GM21529 (cell line): ENCODE measurements around the gene COG2.
"Not testable (repeated sequence)": the region's sequence is repeated elsewhere in the genome, so short reads cannot be mapped to it uniquely, and the experiment has no call there.

Experiments
- ATAC-seq: cut with Tn5 transposase; IDR thresholded peaks from one replicate; pipeline ENCODE4 v1.9.1; 2021; ENCODE audit not compliant: unreplicated experiment

The COG2 gene

DNA sequence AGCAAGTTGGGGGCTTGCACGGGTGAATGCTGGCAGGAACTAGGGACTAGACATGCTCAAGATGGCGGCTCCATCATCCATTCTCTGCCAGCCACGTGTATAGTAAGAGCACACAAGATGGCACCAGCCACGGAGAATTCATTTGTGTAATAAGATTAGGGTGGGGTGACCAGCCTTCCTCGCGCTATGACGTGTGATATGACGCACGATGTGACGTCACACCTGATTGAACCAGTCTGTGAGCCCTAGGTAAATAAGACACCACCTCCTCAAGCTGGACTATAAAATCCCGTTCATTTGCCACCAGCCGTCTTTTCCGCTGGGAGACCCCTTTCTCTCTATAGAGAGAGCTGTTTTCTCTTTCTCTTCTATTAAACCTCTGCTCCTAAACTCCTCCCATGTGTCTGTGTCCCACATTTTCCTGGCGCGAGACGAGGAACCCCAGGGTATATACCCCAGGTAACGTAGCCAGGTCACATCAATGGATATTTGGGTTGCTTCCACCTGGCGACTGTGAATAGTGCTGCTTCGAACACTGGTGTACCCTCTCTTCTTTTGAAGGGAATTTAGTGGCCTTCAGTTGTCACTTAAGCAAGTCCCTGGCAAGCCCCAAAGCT lies 18.1 kb upstream of the COG2 start:
- no peak for ATAC-seq

- ATAC-seq = no peak
Measured at GRCh38 chr1:230626232-230626631, 16.0 kb upstream of the COG2 start.

- no peak for ATAC-seq
Measured at GRCh38 chr1:230627767-230628166, 14.5 kb upstream of the COG2 start.

GRCh38 chr1:230629511-230629910 lies 12.8 kb upstream of the COG2 start:
- no peak for ATAC-seq

DNA sequence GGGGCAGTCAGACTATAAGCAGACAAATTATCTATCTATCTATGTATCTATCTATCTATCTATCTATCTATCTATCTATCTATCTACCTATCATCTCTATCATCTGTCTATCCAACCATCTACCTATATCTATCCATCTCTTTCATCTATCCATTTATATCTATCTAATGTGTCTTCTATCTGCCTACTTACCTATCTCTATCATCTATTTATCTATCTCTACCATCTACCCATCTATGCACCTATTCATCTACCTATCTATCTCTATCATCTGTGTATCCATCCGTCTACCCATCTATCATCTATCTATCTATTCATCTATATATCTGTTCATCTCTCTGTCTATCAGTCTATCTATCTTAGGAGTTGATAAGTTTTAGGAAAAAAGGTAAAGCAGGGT lies 10.8 kb upstream of the COG2 start:
- no peak for ATAC-seq

DNA sequence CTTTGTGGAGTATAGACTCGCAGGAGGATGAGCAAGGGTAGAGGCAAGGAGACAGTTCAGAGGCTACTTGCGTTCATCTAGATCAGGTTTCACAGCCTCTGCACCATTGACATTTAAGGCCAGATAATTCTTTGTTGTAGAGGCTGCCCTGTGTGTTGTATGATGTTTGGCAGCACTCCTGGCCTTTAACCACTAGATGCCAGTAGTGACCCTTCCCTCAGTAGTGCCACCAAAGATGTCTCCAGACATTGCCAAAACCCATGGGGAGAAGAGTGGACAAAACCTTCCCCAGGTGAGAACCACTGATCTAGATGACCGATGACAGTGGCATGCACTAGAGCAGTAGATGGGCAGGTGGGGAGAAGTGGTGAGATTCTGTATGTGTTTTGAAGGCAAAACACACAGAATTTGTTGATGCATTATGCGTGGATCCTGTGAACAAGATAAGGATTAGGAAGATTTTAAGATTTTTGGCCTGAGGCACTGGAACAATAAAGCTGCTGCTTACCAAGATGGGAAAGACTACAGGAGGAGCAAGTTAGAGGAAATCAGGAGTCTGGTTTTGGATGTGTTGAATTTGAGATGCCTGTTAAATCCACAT lies 9.9 kb upstream of the COG2 start:
- no peak for ATAC-seq

DNA sequence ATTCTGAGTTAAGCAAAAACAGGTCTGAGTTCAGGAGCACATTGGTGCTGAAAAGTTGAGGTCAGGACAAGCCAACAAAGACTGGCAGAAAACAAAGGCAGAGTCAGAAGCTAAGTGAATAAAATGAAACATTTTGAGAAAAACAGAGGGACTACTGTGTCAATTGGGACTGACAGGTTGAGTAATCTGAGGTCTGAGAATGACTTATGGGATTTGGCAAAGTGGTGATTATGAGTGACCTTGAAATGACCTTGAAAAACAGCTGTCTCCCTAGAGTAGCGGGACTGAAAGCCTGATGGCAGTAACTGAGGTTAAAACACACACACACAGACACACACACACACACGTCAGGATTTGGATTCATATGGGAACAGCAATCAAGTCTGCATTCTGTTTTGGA lies 8.8 kb upstream of the COG2 start:
- no peak for ATAC-seq

DNA sequence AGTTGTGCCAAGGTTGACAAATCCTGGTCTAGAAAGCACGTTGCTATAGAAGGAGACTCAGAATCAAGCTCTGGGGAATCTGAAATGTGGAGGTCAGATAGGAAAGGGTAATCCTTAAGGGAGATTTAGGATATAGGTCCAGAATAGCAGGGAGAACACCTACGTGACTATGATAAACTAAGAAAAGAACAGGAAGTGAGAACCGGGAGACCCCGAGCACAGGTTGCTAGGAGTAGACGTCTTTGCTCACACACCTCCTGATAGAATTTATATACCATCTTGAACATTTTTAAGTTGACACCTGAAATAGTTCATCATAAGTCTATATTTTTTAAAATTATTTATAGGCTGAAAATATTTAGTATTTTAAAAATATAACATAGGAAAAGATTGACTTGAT lies 7.9 kb upstream of the COG2 start:
- no peak for ATAC-seq

GRCh38 chr1:230636575-230637148 lies 5.6 kb upstream of the COG2 start:
- ATAC-seq = no peak

GRCh38 chr1:230639714-230640209 lies 2.5 kb upstream of the COG2 start:
- ATAC-seq = no peak

DNA sequence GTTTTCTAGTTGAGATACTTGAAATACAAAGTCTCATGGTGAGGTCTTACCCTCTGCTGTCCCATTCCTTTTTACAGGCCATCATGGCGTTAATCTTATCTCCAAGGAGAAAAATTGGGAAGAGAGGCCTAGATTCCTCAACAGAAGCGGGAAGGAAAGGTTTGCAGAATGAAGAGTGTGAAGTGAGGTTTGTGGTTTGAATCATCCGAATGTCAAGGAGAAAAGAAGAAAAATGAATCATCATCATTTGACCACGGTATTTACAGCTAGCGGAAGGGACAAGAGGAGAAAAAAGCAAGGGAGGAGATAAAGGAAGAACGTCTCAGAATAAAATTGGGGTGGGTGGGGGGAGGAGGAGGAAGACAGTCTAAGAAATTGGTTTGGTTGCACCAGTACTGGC lies 935 bp upstream of the COG2 start:
- no peak for ATAC-seq

GRCh38 chr1:230641900-230642262 lies 400 bp upstream of the COG2 start:
- peak; percentile 8 for ATAC-seq

GRCh38 chr1:230643908-230644307 lies 1.6 kb downstream of the COG2 start:
- ATAC-seq = no peak

DNA sequence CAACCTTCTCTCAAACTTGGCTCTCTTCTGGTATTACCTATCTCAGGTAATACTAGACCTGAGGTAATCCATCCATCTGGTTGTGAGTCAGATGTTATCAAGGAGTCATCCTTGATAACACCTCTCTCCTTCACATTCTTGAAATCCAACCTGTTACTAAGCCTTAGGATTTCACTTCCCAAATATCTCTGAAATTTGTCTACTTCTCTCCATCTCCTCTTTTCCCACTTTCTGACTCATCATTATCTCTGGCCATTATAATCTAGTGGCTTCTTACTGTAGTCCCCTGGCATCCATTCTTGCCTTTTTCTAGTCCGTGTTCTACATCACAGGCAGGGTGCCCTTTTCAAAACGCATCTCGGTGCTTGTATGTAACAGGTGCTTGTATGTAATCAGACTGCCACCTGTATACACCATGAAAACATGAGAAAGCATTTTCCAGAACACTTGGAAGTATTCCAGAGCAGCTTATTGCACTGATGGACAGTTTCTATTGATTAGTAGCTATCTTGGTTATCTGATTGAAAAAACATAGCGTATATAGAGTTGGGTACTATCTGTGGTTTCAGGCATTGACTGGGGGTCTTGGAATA lies 4.5 kb downstream of the COG2 start:
- ATAC-seq = no peak

GRCh38 chr1:230647321-230647720 lies 5.0 kb downstream of the COG2 start:
- ATAC-seq = no peak

DNA sequence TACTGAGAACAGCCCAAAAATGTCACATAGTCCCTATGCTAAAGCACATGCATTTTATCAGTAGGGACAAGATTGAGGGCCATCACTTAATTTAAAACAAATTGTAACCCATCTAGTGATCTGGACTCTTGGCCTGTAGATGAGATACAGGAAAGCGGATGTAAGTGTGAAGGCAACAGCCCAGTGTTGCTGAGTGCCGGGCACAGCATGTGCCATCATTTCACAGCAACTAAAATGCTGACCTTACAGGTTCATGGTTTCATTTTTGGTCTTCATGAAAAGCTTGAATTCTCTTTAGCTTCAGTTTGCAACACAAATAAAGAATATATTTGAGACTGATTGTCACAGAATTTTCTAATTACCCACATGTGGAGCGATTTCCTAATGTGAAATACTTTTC lies 5.8 kb downstream of the COG2 start:
- no peak for ATAC-seq

DNA sequence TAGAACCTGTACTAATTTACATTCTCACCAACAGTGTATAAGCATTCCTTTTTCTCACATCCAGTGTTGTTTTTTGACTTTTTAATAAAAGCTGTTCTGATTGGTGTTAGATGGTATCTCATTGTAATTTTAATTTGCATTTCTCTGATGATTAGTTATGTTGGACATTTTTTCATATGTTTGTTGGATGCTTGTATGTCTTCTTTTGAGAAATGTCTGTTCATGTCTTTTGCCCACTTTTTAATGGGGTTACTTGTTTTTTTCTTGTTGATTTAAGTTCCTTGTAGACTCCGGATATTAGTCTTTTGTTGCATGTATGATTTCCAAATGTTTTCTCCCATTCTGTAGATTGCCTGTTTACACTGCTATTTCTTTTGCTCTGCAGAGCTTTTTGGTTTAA lies 8.0 kb downstream of the COG2 start:
- no peak for ATAC-seq

- ATAC-seq = no peak
Measured at GRCh38 chr1:230651235-230651634, 9.0 kb downstream of the COG2 start.

DNA sequence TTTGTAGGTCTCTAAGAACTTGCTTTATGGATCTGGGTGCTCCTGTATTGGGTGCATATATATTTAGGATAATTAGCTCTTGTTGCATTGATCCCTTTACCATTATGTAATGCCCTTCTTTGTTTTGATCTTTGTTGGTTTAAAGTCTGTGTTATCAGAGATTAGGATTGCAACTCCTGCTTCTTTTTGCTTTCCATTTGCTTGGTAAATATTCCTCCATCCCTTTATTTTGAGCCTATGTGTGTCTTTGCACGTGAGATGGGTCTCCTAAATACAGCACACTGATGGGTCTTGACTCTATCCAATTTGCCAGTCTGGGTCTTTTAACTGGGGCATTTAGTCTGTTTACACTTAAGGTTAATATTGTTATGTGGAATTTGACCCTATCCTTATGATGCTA lies 14.4 kb downstream of the COG2 start:
- not testable (repeated sequence) for ATAC-seq

DNA sequence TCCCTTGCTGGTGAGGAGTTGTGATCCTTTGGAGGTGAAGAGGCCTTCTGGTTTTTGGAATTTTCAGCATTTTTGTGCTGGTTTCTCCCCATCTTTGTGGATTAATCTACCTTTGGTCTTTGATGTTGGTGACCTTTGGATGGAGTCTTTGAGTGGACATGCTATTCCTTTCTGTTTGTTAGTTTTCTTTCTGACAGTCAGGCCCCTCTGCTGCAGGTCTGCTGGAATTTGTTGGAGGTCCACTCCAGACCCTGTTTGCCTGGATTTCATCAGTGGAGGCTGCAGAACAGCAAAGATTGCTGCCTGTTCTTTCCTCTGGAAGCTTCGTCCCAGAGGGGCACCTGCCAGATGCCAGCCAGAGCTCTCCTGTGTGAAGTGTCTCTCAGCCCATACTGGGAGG lies 15.8 kb downstream of the COG2 start:
- ATAC-seq = not testable (repeated sequence)

DNA sequence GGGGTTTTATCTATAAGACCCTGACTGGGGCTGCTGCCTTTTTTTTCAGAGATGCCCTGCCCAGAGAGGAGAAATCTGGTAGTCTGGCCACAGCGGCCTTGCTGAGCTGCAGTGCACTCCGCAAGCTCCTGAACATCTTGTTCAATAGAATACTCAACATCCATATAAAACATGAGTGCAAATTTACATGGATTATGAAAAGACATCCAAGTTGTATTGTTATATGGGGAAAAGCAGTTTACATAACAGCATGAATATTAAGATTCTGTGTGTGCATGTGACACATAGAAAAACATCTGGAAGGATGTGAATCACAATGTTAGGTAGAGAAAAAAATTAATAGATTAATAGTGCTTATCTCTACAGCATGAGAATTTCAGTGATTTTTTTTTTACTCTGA lies 16.4 kb downstream of the COG2 start:
- ATAC-seq = no peak

DNA sequence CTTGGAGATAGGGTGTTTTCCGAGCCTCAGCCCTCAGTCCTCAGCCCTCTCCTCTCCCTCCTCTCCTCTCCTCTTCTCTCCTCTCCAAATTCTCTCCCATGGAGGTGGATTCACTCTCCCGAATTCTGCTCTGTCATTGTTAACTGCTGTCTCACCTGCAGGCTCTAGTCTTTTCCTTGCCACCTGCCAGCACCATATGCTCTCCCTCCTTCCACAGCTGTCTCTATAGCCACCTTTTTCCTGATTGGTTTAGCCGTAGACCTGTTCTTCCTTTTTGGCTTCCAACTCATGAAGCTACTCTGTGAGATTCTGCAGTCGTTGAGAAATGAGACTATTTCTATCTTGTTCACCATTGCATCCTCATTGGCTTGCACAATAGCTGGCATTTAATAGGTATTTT lies 19.7 kb downstream of the COG2 start:
- no peak for ATAC-seq
